ENCODE data around the gene PLXNB3.
"Not testable (repeated sequence)": the region's sequence is repeated elsewhere in the genome, so short reads cannot be mapped to it uniquely, and the experiment has no call there.

DNA sequence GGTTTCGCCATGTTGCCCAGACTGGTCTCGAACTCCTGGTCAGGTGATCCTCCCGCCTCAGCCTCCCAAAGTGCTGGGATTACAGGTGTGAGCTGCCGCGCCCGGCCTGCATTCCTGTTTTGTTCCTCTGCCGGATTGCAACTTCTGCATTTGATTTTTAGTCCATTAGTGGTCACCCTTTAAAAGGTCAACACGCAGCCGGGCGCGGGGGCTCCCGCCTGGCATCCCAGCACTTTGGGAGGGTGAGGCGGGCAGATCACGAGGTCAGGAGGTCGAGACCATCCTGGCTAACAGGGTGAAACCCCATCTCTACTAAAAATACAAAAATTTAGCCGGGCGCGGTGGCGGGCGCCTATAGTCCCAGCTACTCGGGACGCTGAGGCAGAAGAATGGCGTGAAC lies 33.9 kb upstream of the PLXNB3 start:
- TF ChIP-seq, protein P1, sequence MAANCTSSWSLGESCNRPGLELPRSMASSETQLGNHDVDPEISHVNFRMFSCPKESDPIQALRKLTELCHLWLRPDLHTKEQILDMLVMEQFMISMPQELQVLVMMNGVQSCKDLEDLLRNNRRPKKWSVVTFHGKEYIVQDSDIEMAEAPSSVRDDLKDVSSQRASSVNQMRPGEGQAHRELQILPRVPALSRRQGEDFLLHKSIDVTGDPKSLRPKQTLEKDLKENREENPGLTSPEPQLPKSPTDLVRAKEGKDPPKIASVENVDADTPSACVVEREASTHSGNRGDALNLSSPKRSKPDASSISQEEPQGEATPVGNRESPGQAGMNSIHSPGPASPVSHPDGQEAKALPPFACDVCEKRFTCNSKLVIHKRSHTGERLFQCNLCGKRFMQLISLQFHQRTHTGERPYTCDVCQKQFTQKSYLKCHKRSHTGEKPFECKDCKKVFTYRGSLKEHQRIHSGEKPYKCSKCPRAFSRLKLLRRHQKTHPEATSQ (tag by site-specific recombination; IDR thresholded peaks at IDR 0.05): not testable (repeated sequence)
- not testable (repeated sequence) for TF ChIP-seq CTCF, ZNF280D (tag by site-specific recombination; IDR thresholded peaks at IDR 0.05)
- TF ChIP-seq, protein P2, sequence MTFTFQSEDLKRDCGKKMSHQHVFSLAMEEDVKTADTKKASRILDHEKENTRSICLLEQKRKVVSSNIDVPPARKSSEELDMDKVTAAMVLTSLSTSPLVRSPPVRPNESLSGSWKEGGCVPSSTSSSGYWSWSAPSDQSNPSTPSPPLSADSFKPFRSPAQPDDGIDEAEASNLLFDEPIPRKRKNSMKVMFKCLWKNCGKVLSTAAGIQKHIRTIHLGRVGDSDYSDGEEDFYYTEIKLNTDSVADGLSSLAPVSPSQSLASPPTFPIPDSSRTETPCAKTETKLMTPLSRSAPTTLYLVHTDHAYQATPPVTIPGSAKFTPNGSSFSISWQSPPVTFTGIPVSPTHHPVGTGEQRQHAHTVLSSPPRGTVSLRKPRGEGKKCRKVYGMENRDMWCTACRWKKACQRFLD (tag by site-specific recombination; IDR thresholded peaks at IDR 0.05): not testable (repeated sequence)
